ENCODE results near the gene JAG2. TPM values are rescaled to one million over a fixed set of nuclear protein-coding genes. Genes with fewer than 3 reads are reported as not detected.

The JAG2 gene
- total RNA-seq, 1 experiment from 2014 or later = 1.3 TPM

- DNase-seq (ENCODE audit: low read depth, low spot score) = peak; percentile 67
- in situ Hi-C loops (cut with HindIII; ENCODE audit: low pct_unique_long_range_greater_than_20kb, low sequenced_read_pairs) = no loop called here
Measured at GRCh38 chr14:105093431-105094192, 75.0 kb downstream of the JAG2 start.

DNA sequence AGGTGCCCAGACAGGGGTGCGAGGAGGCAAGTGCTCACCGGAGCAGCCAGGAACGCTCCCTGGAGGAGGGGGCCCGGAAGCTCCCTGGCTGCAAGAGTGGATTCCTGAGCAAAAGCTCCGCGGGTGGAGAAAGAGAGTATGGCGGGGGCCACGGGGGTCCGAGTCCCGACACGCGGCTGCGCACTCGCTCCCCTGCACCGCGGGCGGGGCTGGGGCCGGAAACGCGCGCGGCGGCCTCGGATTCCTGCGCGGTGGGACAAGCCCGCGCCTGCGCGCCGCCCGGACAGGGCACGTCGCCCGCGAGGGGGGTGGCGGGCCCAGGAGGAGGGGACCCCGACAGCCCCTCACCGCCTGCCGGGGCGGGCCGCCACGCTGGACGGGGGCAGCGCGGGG lies 75.5 kb downstream of the JAG2 start:
- peak; percentile 50 for DNase-seq (ENCODE audit: low read depth, low spot score)
- in situ Hi-C loops (cut with HindIII; ENCODE audit: low pct_unique_long_range_greater_than_20kb, low sequenced_read_pairs) = no loop called here

- in situ Hi-C loops (cut with HindIII; ENCODE audit: low pct_unique_long_range_greater_than_20kb, low sequenced_read_pairs) = no loop called here
- DNase-seq (ENCODE audit: low read depth, low spot score) = no peak
Measured at GRCh38 chr14:105092171-105093037, 76.2 kb downstream of the JAG2 start.

DNA sequence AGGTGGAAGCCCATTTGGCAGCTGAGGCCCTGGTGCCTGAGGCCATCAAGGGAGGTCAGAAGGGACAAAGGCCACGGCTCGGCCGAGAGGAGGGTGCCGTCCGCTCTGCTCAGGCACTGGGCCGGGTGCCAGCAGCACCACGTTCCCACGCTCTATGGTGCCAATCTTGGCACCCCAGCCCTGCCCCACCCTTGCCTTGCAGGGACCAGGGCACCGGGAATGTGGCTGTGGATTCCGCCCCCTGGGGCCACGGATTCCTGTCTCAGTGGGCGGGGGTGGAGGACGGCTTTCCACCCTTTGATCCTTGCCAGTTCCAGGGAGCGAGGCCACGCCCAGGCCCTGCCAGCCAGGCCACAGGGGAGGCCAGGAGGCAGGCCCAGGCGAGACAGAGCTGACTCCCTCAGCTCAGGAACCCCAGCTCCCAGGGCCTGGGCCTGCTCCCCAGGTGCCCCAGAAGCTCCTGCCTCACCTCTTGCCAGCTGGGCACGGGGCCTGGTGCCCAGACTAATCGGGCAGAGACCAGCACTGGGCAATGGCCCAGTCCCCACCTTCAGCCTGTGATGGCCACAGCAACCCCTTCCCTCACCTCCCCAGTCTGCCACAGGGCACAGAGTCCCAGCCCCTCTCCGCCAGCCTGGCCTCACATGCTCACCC lies 76.9 kb downstream of the JAG2 start:
- in situ Hi-C loops (cut with HindIII; ENCODE audit: low pct_unique_long_range_greater_than_20kb, low sequenced_read_pairs) = no loop called here

GRCh38 chr14:105091054-105091516 lies 77.5 kb downstream of the JAG2 start:
- in situ Hi-C loops (cut with HindIII; ENCODE audit: low pct_unique_long_range_greater_than_20kb, low sequenced_read_pairs) = no loop called here
- no peak for DNase-seq (ENCODE audit: low read depth, low spot score)

More for the DNA sequence above, 76.9 kb downstream of the JAG2 start:
- DNase-seq (ENCODE audit: low read depth, low spot score) = no peak

Small RNAs within 50 kb of the gene (small RNA-seq; reads per million reads assigned to genes)
- gene AL512356.2 (0 reads per million in 2 experiments), gene MIR6765 (0 to 0.05 reads per million in 2 experiments)

Other genes with a start within 250 kb of the JAG2 start
- gene PLD4, start 243.9 kb downstream of the JAG2 start, total RNA-seq (2014; rRNA removed; shearing (Covaris generic)) = not detected in 2 replicates
- 12.3 and 13.3 TPM in 2 replicates for gene AHNAK2, start 190.4 kb downstream of the JAG2 start, total RNA-seq (2014; rRNA removed; shearing (Covaris generic))
- gene CLBA1, start 183.0 kb downstream of the JAG2 start, total RNA-seq (2014; rRNA removed; shearing (Covaris generic)) = 11.8 and 13.6 TPM in 2 replicates
- gene CDCA4, start 147.7 kb downstream of the JAG2 start, total RNA-seq (2014; rRNA removed; shearing (Covaris generic)) = 88.0 and 90.8 TPM in 2 replicates
- not detected in 2 replicates for gene GPR132, start 103.3 kb downstream of the JAG2 start, total RNA-seq (2014; rRNA removed; shearing (Covaris generic))
- gene NUDT14, start 12.5 kb upstream of the JAG2 start, total RNA-seq (2014; rRNA removed; shearing (Covaris generic)) = 35.2 and 37.4 TPM in 2 replicates
- 35.1 and 38.2 TPM in 2 replicates for gene BTBD6, start 79.8 kb upstream of the JAG2 start, total RNA-seq (2014; rRNA removed; shearing (Covaris generic))
- gene BRF1, start 132.2 kb upstream of the JAG2 start, total RNA-seq (2014; rRNA removed; shearing (Covaris generic)) = 22.7 and 23.4 TPM in 2 replicates
- gene PACS2, start 146.0 kb upstream of the JAG2 start, total RNA-seq (2014; rRNA removed; shearing (Covaris generic)) = 26.0 and 32.3 TPM in 2 replicates
- gene TEX22, start 229.8 kb upstream of the JAG2 start, total RNA-seq (2014; rRNA removed; shearing (Covaris generic)) = 0.26 and 0.32 TPM in 2 replicates

Data from SK-MEL-5 (cell line).